Activated CD8-positive, alpha-beta memory T cell treated with anti-CD3 and anti-CD28 coated beads, Interleukin-2, amount 50 U/mL, for 48 hours (primary cell): Measurements from ENCODE around the gene IARS1.

ENCODE experiments used
- DNase-seq: peaks from one replicate; pipeline ENCODE4 v3.0.0-alpha.2; 2020

IARS1 gene

DNA sequence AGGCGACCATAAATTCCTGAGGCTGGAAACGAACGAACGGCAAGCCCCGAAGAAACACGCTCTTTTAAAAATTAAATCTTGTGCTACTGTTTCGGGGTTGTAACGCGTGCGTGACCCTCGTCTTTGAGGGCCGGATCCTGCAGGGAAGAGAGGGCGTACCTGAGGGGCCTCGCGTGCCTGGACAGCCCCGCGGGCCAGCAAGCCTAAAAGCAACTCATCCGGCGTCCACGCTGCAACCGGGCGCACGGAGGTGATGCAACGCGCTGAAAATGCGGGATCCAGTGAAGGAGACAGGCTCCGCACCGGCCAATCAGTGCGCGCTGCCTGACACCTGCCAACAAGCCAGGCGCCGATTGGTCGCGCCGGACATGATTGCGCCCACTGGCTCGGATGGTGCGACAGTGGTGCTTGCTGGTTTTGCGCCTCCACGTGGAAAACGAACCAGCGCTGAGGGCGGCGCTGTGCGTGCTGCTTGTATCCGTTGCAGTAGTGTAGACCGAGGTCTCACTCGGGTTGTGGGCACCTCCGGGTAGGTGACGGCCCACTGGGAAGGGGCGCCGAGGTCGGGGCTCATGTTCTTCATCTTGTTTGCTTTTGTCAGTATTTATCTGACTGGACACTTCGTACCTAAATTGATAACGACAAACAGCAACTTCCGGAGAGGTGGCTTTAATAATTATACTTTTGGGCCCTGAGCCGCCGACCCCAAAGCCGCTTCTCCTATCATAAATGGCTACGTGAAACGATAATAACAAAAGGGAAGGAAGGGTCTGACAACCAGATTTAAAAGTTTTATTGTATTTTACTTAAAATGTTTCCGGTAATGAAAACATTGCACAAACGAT, at the start of gene IARS1:
TSS of gene IARS1 (minus strand) at position 246 of the 845 bp plus-strand sequence. CDS start 4,278 bp downstream, outside the sequence.
- peak; percentile 100 for DNase-seq

DNA sequence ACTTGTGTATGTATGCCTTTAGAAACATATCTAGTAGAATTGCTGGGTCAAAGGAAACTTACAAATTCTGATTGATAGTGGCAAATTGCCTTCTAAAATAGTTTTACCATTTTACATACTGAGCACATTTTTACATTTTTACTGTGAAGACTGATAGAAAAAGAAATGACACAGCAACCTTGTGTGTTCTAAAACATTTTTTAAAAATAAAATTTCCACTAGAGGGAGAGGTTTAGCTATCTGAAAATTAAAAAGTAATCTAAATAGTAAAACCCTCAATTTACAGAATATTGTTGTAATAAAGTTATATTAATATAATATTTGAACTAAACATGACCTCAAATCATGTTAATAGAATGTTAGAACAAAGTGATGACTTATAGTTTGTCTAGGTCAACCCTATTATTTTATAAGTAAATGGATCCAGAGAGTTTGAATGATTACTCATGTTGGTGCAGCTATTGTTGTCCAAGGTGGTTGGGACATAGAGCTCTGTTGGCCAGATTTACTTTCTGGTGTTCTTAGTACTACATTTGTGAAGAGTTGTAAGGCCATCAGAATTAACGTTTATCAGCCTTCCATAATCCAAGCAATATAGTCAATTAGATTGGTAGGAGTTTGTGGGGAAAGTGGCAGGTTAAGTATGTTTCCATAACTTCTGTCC, 49.5 kb upstream of the IARS1 start:
- no peak for DNase-seq

DNA sequence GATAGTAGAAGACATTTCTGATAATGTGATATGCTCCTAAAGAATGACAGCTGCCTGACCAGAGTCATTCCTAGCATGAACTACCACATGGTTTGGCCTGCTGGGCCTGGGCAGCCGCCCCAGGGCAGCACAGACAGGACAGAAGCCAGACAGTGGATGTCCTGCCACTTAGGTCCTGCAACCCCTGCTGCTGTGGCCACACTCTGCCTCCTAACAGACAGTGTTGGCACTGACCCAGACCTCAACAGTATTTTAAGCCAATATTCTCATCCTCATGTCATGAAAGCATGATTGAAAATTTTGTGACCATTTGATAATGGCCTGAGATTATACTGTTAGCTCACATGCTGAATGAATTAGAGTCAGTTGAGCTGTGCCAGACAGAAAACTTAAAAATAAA, 48.1 kb upstream of the IARS1 start:
- no peak for DNase-seq

DNA sequence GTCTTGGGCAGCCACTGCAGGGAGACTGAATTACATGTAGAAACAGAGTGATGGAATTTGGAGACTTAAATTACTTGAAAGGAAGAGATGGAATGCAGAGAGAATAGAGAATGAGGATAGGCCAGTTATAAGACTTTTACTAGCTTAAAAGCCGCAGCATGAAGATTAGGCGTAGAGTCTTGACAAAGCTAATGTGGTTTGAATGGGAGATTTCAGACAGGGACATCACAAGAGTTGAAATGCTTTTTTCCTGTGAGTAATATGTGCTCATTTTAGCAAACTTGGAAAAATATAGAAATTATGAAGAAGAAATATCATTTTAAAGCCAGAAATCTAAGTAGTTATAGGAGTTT, 39.8 kb upstream of the IARS1 start:
- no peak for DNase-seq

DNA sequence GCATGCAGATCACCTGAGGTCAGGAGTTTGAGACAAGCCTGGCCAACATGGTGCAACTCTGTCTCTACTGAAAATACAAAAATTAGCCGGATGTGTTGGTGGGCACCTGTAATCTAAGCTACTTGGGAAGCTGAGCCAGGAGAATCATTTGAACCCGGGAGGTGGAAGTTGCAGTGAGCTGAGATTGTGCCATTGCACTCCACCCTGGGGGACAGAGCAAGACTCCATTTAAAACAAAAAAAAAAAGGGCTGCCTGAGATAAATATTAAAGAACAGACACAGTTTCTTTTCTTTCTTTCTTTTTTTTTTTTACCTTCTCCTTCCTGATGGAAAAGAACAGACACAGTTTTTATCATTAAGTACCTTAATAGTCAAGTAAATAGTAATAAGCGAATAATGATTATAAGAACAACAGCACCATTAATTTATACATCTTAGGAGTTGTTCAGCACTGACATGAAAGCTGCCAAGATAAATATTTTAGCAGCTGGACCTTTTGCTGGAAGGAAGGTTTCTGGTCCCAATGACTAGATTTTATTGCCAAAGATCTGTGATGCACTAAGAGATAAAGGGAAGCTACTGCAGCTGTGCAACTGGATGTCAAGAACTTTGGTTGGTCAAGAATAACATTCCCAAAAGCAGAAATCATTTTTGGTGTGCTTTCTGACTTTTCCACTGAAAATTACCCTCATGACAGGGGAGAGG, 39.2 kb upstream of the IARS1 start:
- no peak for DNase-seq

DNA sequence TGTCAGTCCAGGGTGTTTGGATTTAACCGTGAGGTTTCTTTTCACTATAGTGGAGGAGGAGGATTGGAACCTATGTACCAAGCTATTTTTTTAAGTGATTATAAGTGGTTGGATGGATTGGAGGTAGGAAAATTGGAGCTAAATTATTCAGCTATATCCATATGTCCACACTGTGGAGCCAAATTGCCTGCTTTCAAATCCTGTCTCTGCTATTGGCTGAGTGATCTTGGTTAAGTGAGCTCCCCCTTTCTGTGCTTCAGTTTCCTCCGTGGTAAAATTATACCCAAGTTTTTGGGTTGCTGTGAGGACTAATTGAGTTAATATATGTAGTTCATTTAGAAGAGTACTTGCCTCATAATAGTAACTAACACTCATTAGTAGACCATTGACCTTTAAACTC, 34.7 kb upstream of the IARS1 start:
- no peak for DNase-seq

DNA sequence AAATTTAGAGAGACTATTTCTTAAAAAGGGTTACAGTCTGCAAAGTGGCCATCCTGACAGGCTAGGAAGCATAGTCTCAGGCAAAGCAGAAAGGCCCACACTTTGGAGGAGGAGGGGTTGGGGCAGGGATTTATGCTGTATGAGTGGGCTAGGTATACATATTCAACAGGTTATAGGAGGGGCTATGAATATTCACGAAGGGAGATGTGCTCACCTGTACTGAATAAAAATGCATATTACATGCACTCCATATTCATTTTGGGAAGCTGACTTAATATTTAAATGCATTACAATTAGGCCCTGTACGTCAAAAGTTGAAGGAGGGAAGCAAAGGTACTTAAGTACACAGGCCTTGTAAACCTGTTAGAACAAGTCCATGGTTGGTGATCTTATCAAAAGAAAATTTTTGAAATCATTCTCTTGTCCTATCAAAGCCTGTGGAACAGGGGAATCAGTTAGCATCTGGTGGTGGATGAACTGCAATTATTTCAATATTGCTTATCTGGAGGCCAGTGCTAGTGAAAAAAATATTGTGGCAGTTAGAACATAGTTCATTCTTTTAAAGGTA, 33.9 kb upstream of the IARS1 start:
- no peak for DNase-seq

DNA sequence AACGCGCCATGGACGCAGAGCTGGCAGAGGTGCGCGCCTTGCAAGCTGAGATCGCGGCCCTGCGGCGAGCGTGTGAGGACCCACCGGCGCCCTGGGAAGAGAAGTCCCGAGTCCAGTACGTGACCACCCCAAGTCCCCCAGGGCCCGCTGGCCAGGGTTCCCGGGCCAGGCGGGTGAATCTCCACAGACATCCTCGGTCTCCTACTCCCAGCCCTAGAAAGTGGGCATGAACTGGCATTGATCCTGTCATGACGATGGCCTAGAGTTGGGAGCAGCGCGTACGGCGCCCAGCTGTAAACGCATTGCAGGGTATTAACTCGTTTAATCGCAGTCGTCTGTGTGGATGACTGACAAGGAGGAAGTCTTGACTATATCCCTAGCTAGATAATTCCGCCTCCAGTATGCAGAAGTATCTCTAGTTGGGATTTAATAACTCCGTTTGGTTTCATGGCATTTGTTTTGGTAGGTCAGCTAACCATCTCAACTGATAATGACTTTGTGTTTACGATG, 32.5 kb upstream of the IARS1 start:
- no peak for DNase-seq

DNA sequence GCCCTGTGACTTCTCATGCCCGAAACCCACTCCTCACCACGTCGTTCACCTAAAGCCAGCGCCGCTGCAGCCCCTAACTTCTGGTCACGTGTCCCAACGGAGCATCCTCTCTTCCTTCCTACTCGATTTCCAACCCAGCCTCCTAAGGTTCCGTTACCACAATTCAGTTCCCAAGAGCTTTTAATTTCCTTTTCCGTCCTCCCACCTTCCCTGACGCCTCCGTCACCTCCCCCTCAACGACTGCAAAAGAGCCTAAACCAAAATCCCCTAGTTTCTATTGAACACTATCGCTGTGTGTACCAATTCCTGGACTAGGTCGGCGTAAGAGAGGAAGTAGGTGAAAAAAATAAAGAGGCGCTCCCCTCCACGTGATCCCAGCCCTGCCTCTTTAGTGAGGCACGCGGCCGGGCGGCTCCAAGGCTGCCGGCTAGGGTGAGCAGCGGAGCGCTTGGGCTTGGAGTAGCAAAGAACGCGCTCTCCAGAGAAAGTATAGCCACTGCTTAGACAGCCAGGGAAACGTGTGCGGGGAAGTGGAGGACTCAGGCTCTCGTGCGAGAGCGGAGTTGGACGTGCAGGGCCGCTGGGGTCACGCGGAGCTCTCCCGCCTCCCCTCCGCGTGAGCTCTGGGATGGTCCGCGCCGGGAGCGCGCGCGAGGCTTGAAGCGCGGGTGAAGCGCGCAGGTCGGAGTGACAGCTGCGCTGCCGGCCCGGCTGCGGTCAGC, 31.9 kb upstream of the IARS1 start, which contains the start of the genes CENPP and NOL8:
TSS of gene CENPP (plus strand) at position 685 of the 722 bp plus-strand sequence.
TSS of gene NOL8 (minus strand) at position 82 of the 722 bp plus-strand sequence. CDS start 1,189 bp downstream, outside the sequence.
- peak; percentile 89 for DNase-seq

DNA sequence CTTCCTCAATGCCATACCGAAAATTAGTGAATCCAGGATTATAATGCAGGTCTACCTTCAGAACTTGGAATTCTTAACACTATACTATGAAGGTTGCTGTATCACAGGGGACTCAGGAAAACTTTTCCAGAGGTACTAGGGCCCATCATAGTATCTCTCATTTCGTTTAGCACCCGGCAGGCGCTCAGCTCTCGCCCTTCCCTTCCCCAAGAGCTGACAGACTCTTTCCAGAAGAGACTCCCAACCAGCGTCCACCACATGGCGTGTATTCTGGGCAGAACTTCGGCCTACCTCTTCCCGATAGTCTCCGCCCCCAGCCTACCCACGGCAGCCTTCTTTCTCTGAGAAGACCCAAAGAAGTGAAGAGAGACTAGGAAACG, 31.4 kb upstream of the IARS1 start:
- no peak for DNase-seq

DNA sequence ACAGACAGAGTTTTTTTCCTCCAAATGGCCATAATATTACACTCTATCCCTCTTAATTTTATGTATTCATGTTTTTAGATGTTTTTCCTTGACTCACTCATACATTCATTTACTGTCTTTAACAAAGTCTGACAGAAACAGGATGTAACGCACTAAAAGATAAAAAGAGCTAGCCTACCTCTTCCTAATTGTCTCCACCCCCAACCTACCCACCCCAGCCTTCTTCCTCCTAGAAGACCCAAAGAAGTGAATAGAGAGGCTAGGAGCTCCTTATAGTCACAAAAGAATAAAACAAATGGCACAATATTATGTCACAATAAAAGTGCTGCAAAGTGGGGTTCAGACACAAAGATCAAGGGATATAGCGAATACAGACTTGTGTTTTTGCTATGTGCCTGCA, 30.9 kb upstream of the IARS1 start:
- DNase-seq: no peak

DNA sequence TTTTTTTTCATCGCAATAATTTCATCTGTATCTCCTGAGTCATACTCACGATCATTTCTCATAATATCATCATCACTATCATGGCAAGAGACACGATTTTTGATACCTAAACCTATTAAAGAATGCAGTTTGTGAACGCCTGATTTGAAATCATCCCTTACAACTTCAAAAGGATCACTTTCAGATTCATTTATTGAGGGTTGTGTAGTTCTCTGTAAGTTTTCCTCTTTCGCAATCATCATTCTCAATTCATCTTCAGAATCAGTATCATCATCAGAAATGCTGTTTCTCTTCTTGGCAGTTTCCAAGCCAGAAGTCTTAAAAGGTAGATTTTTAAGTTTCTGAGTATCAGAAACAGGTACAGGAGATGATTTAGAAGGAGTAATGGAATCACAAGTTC, 22.0 kb upstream of the IARS1 start:
- no peak for DNase-seq

DNA sequence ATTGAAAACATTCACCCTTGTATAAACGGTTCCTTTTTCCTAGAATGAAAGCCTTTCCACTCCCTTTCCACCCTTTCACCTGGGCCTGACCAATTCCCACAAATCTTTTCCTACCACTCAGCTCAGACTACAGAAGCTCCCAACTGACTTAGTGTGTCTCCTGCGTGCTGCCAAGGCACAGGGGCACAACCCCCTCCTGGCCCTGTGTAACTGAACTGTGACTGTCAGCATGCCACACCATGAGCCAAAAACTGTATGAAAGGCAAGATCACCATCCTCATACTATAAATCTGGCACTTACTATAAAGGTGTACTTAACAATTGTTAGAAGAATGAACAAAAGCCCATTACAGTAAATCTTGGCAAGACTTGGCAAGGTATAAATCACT, 20.1 kb upstream of the IARS1 start:
- DNase-seq: no peak

DNA sequence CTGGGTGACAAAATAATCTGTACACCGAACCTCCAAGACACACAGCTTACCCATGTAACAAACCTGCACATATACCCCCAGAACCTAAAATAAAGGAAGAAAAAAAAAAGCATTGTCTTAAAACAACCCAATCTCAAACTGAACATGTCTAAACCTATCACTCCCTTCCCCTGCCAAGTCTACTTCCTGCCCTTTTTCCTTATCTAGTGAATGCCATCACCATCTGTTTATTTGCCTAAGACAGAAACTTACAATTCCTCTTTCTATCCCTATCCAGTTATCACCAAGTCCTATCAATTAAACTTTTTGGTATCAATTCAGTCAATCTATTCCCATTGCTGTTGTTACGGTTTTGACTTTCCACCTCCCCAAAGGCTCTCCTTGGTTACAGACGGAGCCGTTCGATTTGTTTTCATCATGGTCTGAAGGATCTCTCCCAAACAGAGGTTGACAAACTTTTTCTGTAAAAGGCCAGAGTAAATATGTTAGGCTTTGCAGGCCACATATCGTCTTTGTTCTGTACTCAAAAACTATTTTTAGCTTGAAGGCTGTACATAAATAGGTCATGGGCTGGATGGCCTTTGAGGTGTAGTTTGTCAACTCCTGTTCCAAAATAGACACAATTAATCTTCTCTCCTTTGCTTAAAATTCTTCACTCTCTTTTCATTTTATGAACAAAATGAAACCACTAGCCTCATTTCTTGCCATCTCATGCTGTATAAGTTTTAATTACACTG, 19.6 kb upstream of the IARS1 start:
- DNase-seq: no peak

DNA sequence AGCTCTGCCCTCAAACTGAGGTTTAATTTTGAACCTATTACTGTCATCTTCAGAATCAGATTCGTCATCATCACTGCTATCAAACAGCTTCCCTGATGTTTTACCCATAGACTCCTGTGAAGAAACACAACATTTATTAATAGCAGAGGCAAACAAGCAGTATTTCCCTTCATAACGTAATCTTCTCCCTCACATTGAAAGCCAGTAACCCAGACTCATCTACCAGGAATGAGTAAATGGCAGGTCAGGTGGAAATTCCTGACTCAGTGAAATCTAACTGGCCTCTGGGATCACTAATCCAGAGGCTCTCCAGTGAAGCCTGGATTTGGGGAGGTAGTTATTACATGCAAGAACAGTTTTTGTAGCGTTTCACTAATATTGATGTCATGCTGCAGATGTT, 17.1 kb upstream of the IARS1 start:
- no peak for DNase-seq

DNA sequence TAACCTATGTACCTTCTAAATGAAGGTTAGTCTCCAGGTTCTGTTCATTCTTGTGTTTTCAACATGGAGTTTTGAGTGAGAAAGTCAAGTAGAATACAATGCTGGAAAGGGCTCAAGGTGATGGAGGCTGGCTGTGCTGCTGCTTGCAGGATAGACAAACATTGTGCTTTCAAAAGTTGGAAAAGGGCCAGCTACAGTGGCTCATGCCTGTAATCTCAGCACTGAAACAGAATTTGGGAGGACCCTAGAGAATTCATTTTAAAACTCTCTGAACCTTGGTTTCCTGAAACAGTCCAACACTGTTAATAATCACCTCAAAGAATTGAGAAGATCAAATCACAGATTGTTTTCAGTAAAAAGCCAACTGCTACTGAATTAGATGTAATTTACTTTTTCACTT, 15.4 kb upstream of the IARS1 start:
- DNase-seq: no peak

DNA sequence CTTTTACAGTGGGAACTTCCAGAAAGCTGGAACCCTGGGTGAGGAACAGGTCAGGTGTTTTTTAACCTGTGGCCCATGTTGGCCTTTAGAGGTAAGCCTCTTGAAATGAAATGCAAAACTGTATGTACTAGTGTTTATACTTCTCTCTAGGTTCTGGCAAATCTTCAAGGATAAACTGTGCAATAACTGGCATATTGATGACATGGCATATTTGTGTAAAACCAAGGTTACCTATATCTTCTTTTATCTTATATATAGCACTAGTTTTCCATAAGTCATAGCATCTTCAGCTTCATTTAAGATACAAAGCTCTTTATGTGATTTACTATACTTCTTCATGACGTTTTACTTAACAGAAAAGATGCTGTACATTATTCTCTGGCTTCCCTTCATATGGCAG, 7.4 kb upstream of the IARS1 start:
- no peak for DNase-seq

DNA sequence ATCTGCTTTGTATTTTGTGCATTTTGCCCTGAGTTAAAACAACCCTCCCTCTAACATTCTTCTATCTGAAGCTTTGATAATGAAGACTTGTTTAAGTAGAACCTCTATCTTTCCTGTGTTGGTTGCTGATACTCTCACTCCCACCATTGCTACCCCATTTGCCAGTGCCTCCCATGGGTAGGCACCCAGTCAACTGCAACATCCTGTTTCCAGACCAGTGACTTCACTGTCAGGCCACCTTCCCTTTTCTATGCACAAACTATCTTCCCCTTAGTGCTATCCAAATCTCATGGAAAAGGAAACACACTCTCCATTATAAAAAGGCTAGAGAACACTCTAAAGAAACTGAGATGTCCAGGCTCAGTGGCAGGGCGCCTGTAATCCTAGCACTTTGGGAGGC, 5.6 kb upstream of the IARS1 start:
- DNase-seq: no peak

DNA sequence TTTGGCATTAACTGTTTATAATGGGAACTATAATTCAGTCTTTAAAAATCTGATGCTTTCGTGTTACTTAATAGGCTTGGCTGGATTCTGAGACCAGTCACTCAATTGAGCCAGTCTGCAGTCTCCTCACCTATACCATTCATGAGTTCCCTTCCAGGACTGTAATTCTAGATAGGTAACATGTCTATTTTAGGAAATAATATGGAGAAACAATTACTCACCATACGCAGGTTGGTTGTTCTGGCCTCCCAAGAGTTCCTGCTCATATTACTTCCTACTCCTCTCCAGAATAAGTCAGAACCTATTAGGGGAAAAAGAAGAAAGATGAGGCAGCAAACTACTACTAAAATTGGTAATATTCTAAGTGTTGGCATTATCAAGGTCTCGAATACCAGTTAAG, 4.5 kb upstream of the IARS1 start:
- no peak for DNase-seq

DNA sequence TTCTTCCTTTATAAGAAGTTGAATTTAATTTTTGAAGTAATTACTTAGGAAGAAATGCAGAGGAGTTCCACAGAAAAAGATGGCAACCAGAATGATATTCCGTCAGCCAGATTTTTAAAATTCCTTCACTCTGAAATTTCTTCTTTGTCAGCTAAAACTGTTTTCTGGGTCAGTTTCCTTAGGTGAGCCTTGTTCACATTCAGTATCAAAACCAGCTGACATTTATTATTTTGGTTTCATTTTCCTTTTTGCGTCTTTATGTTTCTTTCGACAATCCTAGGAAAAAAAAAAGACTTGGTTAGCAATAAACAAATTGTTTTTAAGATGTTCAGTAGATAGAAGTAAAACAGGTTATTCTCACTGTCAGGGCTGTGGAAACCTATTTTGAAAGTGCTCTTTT, 4.1 kb upstream of the IARS1 start:
- DNase-seq: no peak

DNA sequence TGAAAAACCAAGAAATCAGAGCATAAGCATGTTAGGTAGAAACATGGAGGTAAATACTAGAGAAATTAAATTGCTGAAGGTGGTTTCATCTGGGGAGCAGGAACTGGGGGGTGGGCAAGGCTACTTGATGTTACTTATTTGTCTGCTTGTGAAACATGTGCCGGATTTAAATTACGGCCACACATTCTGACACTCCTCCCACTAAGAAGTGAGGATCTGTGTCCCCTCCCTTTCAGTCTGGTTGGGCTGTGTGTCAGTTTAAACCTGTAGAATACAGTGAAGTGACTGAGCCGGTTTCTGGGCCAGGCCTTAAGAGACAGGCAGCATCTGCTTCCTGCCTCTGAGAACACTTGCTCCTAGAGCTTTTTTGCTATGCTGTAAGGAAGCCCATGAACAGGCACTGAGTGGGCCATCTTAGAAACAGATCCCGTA, 2.3 kb upstream of the IARS1 start:
- DNase-seq: no peak
